Measurements from ENCODE around the gene PRKCZ.

GRCh38 chr1:2130871-2131289 lies 80.7 kb downstream of the PRKCZ start:
- TF ChIP-seq CTCF (IDR thresholded peaks at IDR 0.05; ENCODE audit: low read depth, low read length) (no peak), EZH2phosphoT487 (IDR thresholded peaks at IDR 0.05; ENCODE audit: low read depth) (no peak)

Measured in OCI-LY3 (cell line).